ENCODE results near the gene SPAG4.

DNA sequence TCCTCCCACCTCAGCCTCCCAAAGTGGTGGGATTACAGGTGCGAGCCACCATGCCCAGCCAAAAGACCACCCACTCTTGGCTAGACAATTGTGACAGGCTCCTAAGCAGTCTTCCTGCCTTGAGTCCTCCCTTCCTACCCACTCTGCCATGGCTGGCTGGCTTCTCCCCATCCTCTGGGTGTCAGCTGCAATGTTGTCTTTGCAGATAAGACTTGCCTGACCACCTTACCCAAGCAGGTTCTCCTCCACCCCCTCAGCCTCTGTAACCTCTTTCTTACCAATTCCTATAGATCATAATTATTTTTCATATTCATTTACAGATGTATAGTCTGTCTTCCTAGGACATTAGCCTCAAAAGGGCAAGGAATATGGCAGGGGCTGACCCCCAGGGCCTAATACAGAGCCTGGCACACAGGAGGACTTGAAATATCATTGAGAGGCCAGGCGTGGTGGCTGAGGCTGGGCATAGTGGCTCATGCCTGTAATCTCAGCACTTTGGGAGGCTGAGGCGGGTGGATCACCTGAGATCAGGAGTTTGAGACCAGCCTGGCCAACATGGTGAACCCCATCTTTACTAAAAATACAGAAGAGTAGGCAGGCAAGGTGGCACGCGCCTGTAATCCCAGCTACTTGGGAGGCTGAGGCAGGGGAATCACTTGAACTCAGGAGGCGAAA lies 28.7 kb upstream of the SPAG4 start:
- TF ChIP-seq, protein P1, sequence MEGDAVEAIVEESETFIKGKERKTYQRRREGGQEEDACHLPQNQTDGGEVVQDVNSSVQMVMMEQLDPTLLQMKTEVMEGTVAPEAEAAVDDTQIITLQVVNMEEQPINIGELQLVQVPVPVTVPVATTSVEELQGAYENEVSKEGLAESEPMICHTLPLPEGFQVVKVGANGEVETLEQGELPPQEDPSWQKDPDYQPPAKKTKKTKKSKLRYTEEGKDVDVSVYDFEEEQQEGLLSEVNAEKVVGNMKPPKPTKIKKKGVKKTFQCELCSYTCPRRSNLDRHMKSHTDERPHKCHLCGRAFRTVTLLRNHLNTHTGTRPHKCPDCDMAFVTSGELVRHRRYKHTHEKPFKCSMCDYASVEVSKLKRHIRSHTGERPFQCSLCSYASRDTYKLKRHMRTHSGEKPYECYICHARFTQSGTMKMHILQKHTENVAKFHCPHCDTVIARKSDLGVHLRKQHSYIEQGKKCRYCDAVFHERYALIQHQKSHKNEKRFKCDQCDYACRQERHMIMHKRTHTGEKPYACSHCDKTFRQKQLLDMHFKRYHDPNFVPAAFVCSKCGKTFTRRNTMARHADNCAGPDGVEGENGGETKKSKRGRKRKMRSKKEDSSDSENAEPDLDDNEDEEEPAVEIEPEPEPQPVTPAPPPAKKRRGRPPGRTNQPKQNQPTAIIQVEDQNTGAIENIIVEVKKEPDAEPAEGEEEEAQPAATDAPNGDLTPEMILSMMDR (IDR thresholded peaks at IDR 0.05 in 8 of 11, conservative IDR thresholded peaks at IDR 0.05 in 3 of 11), result no peak
- no peak for TF ChIP-seq POLR2AphosphoS5 (IDR thresholded peaks at IDR 0.05)
